Stomach (tissue), 9 donors: Measurements from ENCODE around the gene SNPH. TPM values are rescaled to one million over a fixed set of nuclear protein-coding genes. Genes with fewer than 3 reads are reported as not detected.

Source experiments
- DNase-seq, 2 donors: peaks; one replicate each; pipeline versions ENCODE4 v3.0.0 to v3.0.0-alpha.2; 2013 to 2019
- H3K27ac ChIP-seq, 5 donors: fragments of 200-600 bp in 4 of 5; sonication (generic) in 4 of 5; one replicate each; pipeline ENCODE4 v1.5.1; 2013 to 2019; ENCODE audit warnings: mild to moderate bottlenecking in 1 of 5, moderate library complexity in 1 of 5
- H3K27me3 ChIP-seq, 3 donors: fragments of 200-600 bp; sonication (generic); one replicate each; pipeline ENCODE4 v1.5.1; 2017 to 2019; ENCODE audit warnings: mixed run types in 1 of 3
- H3K36me3 ChIP-seq, 4 donors: fragments of 200-600 bp; sonication (generic); 1 replicate in 3 of 4; 2 replicates in 1 of 4; pipeline ENCODE4 v1.5.1; 2016 to 2019
- H3K4me1 ChIP-seq, 4 donors: fragments of 200-600 bp; sonication (generic); one replicate each; pipeline ENCODE4 v1.5.1; 2016 to 2019
- H3K4me3 ChIP-seq, 4 donors: fragments of 200-600 bp; sonication (generic) in 3 of 4; one replicate each; pipeline ENCODE4 v1.5.1; 2016 to 2019; ENCODE audit warnings: mild to moderate bottlenecking in 1 of 4
- H3K9me3 ChIP-seq, 4 donors: fragments of 200-600 bp; sonication (generic); one replicate each; pipeline ENCODE4 v1.5.1; 2016 to 2019
- EP300 ChIP-seq: sonication (generic); formaldehyde crosslinking; IDR thresholded peaks from one replicate; pipeline ENCODE4 v1.6.1; 2017; ENCODE audit warnings: antibody characterized with exemption
- POLR2A ChIP-seq, 4 donors: fragments of 450-650 bp; IDR thresholded peaks; one replicate each; pipeline ENCODE4 v1.6.1; 2016; ENCODE audit warnings: antibody characterized with exemption in 4 of 4, control low read depth in 2 of 4, mild to moderate bottlenecking in 1 of 4, moderate library complexity in 1 of 4
- POLR2AphosphoS5 ChIP-seq, 3 donors: sonication (generic); formaldehyde crosslinking; IDR thresholded peaks; one replicate each; pipeline ENCODE4 v1.6.1; 2016; ENCODE audit warnings: antibody characterized with exemption in 3 of 3
- WGBS, 5 donors: extraction: QIAGEN DNeasy Blood & Tissue Kit in 3 of 5; methylation state at CpG; one replicate each; pipeline versions ENCODE4 v1.1.5 to v1.1.7; 2013 to 2018; 5-methylcytosine and 5-hydroxymethylcytosine counted together
- intact Hi-C: fragments of 100-400 bp; cut with DNase I; formaldehyde crosslinking; loops from one replicate; pipeline ENCODE4 v1.15.1; 2023; ENCODE audit warnings: low total_unique reads
- polyA plus RNA-seq, 3 donors: library from polyadenylated mRNA; stranded (reverse); fragments of 200-250 nt; gene quantifications; one replicate each; pipeline ENCODE4 v1.2.3, GENCODE V29; 2013
- total RNA-seq, 5 donors: library from RNA; depleted of rRNA; stranded (reverse); fragments of >200 nt; gene quantifications; one replicate each; pipeline versions ENCODE4 v1.1.0 to v1.2.3, GENCODE V29; 2014 to 2016
- TF ChIP-seq, protein P1 (sequence below), 7 experiments: fragments of 450-650 bp in 4 of 7; fragments of 200-600 bp in 3 of 7; sonication (generic) in 3 of 7; IDR thresholded peaks; one replicate each; pipeline ENCODE4 v1.5.1; 2016 to 2019; ENCODE audit warnings: antibody characterized with exemption in 7 of 7, control low read depth in 2 of 7, mild to moderate bottlenecking in 1 of 7
- donor health status: healthy with polysubstance abuse.
- donor health status: Bipolar disorder and iron deficiency.
- donor health status: healthy.

SNPH gene
- total and polyA plus RNA-seq, 8 donors, result 1.8 to 15.6 (median 3.9) TPM

DNA sequence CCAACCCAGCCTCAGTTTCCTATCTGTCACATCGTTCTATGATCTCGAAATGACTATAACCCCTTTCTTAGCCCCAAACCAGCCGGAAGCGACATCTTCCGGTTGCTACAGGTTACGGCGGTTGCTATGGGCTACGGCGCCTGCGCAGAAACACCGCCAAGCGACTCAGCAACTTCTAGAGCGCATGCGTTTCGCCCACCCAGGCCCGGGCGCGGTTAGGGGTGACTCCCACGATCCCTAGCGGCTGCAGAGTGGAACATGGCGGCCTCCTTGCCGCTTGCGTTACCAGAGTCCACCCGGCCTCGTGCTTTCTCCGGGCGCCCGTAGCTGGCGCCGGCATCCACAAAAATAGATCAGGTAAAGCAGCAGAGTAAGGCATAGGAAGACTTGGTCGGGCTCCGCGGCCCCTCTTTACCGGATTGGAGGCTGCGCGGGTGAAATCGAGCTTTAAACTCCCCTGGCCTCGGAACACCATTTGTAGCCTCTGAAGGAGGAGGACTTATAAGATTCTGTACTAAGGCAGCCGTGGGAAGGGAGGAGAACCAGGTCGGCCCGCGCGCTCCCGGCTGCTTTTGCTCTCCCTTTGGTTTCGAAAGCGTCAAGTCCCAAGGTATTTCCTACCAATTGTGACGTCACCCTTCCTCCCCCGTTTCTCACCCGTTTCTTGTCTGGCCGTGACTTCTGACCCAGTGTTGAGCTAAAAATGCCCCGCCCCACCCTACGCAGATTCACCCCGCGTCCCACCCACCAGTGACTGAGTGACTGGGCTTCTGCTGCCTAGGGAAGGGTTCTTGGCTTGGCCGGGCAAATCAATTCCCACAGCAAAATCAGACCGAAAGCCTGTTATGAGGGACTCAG is 59.3 kb downstream of the SNPH start:
- 0 to 1% (median 0%) methylated on average over 47 to 56 of the region's 56 CpGs for WGBS, 5 donors
- TF ChIP-seq EP300 (no peak), POLR2AphosphoS5 (IDR thresholded peaks at IDR 0.05) (peak; percentile 92 to 98 (median 94)), POLR2A (IDR thresholded peaks at IDR 0.05) (peak in 2 of 4 donors; percentile 90 to 91)
- TF ChIP-seq, protein P1, sequence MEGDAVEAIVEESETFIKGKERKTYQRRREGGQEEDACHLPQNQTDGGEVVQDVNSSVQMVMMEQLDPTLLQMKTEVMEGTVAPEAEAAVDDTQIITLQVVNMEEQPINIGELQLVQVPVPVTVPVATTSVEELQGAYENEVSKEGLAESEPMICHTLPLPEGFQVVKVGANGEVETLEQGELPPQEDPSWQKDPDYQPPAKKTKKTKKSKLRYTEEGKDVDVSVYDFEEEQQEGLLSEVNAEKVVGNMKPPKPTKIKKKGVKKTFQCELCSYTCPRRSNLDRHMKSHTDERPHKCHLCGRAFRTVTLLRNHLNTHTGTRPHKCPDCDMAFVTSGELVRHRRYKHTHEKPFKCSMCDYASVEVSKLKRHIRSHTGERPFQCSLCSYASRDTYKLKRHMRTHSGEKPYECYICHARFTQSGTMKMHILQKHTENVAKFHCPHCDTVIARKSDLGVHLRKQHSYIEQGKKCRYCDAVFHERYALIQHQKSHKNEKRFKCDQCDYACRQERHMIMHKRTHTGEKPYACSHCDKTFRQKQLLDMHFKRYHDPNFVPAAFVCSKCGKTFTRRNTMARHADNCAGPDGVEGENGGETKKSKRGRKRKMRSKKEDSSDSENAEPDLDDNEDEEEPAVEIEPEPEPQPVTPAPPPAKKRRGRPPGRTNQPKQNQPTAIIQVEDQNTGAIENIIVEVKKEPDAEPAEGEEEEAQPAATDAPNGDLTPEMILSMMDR (IDR thresholded peaks at IDR 0.05), result peak in 1 of 7 experiments; percentile 37
- peak; percentile 98 to 99 for DNase-seq
- peaks cover 51 to 77% (median 55%) of the 10 kb centered on the region in 4 donors for H3K4me1 ChIP-seq
- intact Hi-C loops, result no loop called here
- H3K4me3 ChIP-seq, result peak overlapping the region; percentile 58 to 83 (median 70)
- H3K36me3 ChIP-seq, result no peaks in the 10 kb centered on the region
- H3K9me3 ChIP-seq, result no peaks in the 10 kb centered on the region
- H3K27me3 ChIP-seq, result no peaks in the 10 kb centered on the region
- H3K27ac ChIP-seq, result peak overlapping the region; percentile 94 to 99 (median 98)

DNA sequence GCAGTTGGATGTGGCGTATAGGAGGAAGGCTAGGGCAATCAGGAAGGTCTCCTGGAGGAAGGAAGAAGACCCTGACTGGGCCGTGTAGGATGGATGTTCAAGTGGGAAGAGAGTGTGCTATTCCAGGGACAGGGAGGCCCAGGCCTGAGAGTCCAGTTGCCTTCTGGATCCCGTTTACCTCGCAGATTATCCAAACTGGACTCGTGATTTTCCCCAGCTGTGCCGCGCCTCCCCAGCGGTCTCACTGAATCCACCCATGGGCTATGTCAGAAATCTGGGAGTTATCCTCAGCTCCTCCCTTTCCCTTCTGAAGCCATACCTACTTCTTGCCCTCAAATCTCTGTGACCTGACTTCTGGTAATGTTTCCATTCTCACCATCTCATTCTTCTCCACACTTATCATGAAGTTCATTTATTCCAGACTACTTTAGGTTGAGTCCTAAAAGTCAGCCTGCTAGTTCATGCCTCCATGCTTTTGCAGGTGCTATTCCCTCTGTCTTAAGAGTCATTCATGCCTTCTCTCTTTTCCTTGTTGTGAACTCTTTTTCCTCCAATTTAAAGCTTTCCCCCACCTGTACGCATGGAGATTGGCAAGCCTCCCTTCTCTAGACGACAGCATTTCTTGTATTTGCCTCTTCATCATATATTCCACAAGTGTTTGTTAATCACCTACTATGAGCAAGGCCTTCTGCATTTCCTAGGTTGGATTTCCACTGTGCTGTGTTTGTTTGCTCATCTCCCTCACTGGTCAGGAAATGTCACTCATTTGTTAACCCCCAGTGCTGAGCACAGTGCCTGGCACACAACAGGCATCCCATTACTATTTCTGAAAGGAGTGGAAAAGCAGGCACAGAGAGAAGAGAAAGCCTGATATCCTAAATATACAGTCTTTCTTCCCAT is 60.2 kb downstream of the SNPH start:
- H3K4me3 ChIP-seq, result peak overlapping the region; percentile 58 to 83 (median 70)
- peaks cover 54 to 80% (median 62%) of the 10 kb centered on the region in 4 donors for H3K4me1 ChIP-seq
- TF ChIP-seq EP300, result no peak
- no peak for TF ChIP-seq POLR2AphosphoS5 (IDR thresholded peaks at IDR 0.05)
- TF ChIP-seq POLR2A (IDR thresholded peaks at IDR 0.05), result no peak
- TF ChIP-seq, protein P1 (IDR thresholded peaks at IDR 0.05), result no peak
- no peaks in the 10 kb centered on the region for H3K36me3 ChIP-seq
- no peaks in the 10 kb centered on the region for H3K9me3 ChIP-seq
- no peaks in the 10 kb centered on the region for H3K27me3 ChIP-seq
- WGBS, 5 donors, result 24 to 37% (median 28%) methylated on average over 10 of the region's 10 CpGs
- peak overlapping the region; percentile 94 to 99 (median 98) for H3K27ac ChIP-seq
- intact Hi-C loops, result no loop called here
- no peak for DNase-seq

DNA sequence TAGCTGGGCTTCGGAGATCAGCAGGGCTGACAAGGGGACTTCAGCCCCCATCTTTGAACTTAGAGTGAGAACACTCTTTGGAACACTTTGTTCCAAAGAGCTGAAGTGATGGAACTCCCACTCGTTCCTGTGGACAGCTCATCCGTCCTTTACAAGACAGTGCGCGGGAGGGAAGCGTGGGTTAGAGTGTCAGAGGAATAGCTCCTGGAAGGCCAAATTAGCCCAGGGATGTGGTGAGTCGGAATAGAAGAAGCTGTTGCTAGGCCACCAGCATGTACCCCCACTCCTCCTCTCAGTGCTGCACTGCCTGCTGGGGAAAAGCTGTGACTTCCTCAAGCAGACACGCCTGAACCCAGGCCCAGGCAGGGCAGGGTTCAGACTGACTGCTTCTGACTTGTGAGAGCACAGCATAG is 61.2 kb downstream of the SNPH start:
- Histone ChIP-seq H3K27me3 (no peaks in the 10 kb centered on the region), H3K9me3 (no peaks in the 10 kb centered on the region), H3K36me3 (peaks cover 0 to 6% (median under 1%) of the 10 kb centered on the region in 4 donors), H3K4me3 (peak overlapping the region in 3 of 4 donors; percentile 33 to 61 (median 58)), H3K27ac (peak overlapping the region; percentile 94 to 99 (median 98)), H3K4me1 (peaks cover 53 to 79% (median 59%) of the 10 kb centered on the region in 4 donors)
- intact Hi-C loops, result no loop called here
- peak in 1 of 2 donors; percentile 48 for DNase-seq
- TF ChIP-seq POLR2AphosphoS5 (IDR thresholded peaks at IDR 0.05), result peak in 2 of 3 donors; percentile 31 to 57
- TF ChIP-seq EP300, result no peak
- TF ChIP-seq, protein P1 (IDR thresholded peaks at IDR 0.05), result no peak
- 68 to 77% (median 75%) methylated on average over 8 of the region's 8 CpGs for WGBS, 5 donors
